ENCODE data around the gene RNF169. TPM values are rescaled to one million over a fixed set of nuclear protein-coding genes. Genes with fewer than 3 reads are reported as not detected.

RNF169 gene
- total and polyA plus RNA-seq, 9 of the 15 experiments (the other 6 are each of a cell fraction or from before 2014, with no cell fraction given), result 0.68 to 18.1 (median 10.1) TPM

GRCh38 chr11:74749127-74749964 lies 697 bp downstream of the RNF169 start (continued):
- no peak for TF ChIP-seq ZNF384 (IDR thresholded peaks at IDR 0.05; ENCODE audit: low read depth, low read length)
- no peak for TF ChIP-seq CTCFL (IDR thresholded peaks at IDR 0.05; ENCODE audit: borderline replicate concordance, insufficient read depth, low read depth, low read length, poor library complexity, severe bottlenecking)
- no peak for TF ChIP-seq HOXB6 (CRISPR knock-in tag; IDR thresholded peaks at IDR 0.05; ENCODE audit: borderline replicate concordance)
- no peak for TF ChIP-seq CBX5 (IDR thresholded peaks at IDR 0.05; ENCODE audit: borderline replicate concordance, low read depth)
- no peak for TF ChIP-seq CHCHD3 (CRISPR knock-in tag; IDR thresholded peaks at IDR 0.05)
- no peak for TF ChIP-seq KDM5B (IDR thresholded peaks at IDR 0.05; ENCODE audit: insufficient replicate concordance, low read depth, low read length)
- no peak for TF ChIP-seq ARID1B (IDR thresholded peaks at IDR 0.05)
- no peak for TF ChIP-seq RBM25 (IDR thresholded peaks at IDR 0.05; ENCODE audit: low read depth, low read length, severe bottlenecking)
- no peak for TF ChIP-seq MAFF (IDR thresholded peaks at IDR 0.05; ENCODE audit: low read length)
- no peak for TF ChIP-seq ZNF707 (CRISPR knock-in tag; conservative IDR thresholded peaks at IDR 0.05)
- peak; percentile 44 for TF ChIP-seq TBP (optimal IDR thresholded peaks at IDR 0.05; ENCODE audit: low read depth, low read length)
- TF ChIP-seq ZNF140 (CRISPR knock-in tag; IDR thresholded peaks at IDR 0.05), result no peak
- no peak for TF ChIP-seq MEIS2 (IDR thresholded peaks at IDR 0.05; ENCODE audit: partially characterized antibody)
- no peak for TF ChIP-seq CBFB (CRISPR knock-in tag; IDR thresholded peaks at IDR 0.05)
- TF ChIP-seq TCF7L2 (IDR thresholded peaks at IDR 0.05; ENCODE audit: low read depth, low read length), result no peak
- TF ChIP-seq IRF9 (tag; IDR thresholded peaks at IDR 0.05), result no peak
- no peak for TF ChIP-seq E2F8 (IDR thresholded peaks at IDR 0.05; ENCODE audit: low read depth, partially characterized antibody)
- no peak for TF ChIP-seq PTBP1 (IDR thresholded peaks at IDR 0.05; ENCODE audit: low read depth, low read length)
- TF ChIP-seq POLR2H (tag; IDR thresholded peaks at IDR 0.05; ENCODE audit: low read depth), result no peak
- 0 out of 2 replicates have a peak, but pooled peaks have one; percentile 8 for TF ChIP-seq CEBPB (tag; IDR thresholded peaks at IDR 0.05)
- TF ChIP-seq POLR2AphosphoS5 (IDR thresholded peaks at IDR 0.05; ENCODE audit: control insufficient read depth, insufficient read depth, low read depth, low read length), result 0 out of 2 replicates have a peak, but pooled peaks have one; percentile 21
- no peak for TF ChIP-seq MCM5 (IDR thresholded peaks at IDR 0.05; ENCODE audit: low read depth)
- TF ChIP-seq ZNF212 (CRISPR knock-in tag; IDR thresholded peaks at IDR 0.05), result no peak

Data from K562 (cell line).